GF-D8 (cell line): Measurements from ENCODE around the gene SLC24A3.
"Not testable (repeated sequence)": the region's sequence is repeated elsewhere in the genome, so short reads cannot be mapped to it uniquely, and the experiment has no call there.

ENCODE experiments used
- DNase-seq: peaks from one replicate; lab custom pipeline; 2025; lab: John Stamatoyannopoulos, UW

The SLC24A3 gene

GRCh38 chr20:19631410-19631809, 419.0 kb downstream of the SLC24A3 start:
- no peak for DNase-seq

GRCh38 chr20:19633985-19634384, 421.5 kb downstream of the SLC24A3 start:
- DNase-seq = no peak

GRCh38 chr20:19639471-19640045, 427.1 kb downstream of the SLC24A3 start:
- DNase-seq = not testable (repeated sequence)

GRCh38 chr20:19642860-19643259, 430.4 kb downstream of the SLC24A3 start:
- DNase-seq = no peak

- DNase-seq = no peak
Measured at GRCh38 chr20:19644085-19644484, 431.6 kb downstream of the SLC24A3 start.

- DNase-seq = no peak
Measured at GRCh38 chr20:19646963-19647362, 434.5 kb downstream of the SLC24A3 start.

GRCh38 chr20:19648024-19648423, 435.6 kb downstream of the SLC24A3 start:
- no peak for DNase-seq

- no peak for DNase-seq
Measured at GRCh38 chr20:19649041-19649440, 436.6 kb downstream of the SLC24A3 start.

- no peak for DNase-seq
Measured at GRCh38 chr20:19652591-19653026, 440.2 kb downstream of the SLC24A3 start.

GRCh38 chr20:19653327-19653726, 440.9 kb downstream of the SLC24A3 start:
- no peak for DNase-seq

- no peak for DNase-seq
Measured at GRCh38 chr20:19654921-19655320, 442.5 kb downstream of the SLC24A3 start.

- DNase-seq = no peak
Measured at GRCh38 chr20:19658137-19658536, 445.7 kb downstream of the SLC24A3 start.

- no peak for DNase-seq
Measured at GRCh38 chr20:19659448-19659847, 447.0 kb downstream of the SLC24A3 start.

GRCh38 chr20:19660808-19661378, 448.5 kb downstream of the SLC24A3 start:
- no peak for DNase-seq

- peak; percentile 6 for DNase-seq
Measured at GRCh38 chr20:19661717-19662636, 449.5 kb downstream of the SLC24A3 start.

- no peak for DNase-seq
Measured at GRCh38 chr20:19662637-19662995, 450.2 kb downstream of the SLC24A3 start.

GRCh38 chr20:19668418-19668817, 456.0 kb downstream of the SLC24A3 start:
- DNase-seq = no peak

GRCh38 chr20:19670829-19671228, 458.4 kb downstream of the SLC24A3 start:
- DNase-seq = no peak

GRCh38 chr20:19671374-19671773, 458.9 kb downstream of the SLC24A3 start:
- no peak for DNase-seq

GRCh38 chr20:19672498-19672897, 460.1 kb downstream of the SLC24A3 start:
- DNase-seq = no peak

GRCh38 chr20:19673575-19673974, 461.1 kb downstream of the SLC24A3 start:
- no peak for DNase-seq

GRCh38 chr20:19676202-19676601, 463.8 kb downstream of the SLC24A3 start:
- no peak for DNase-seq

- no peak for DNase-seq
Measured at GRCh38 chr20:19677336-19677735, 464.9 kb downstream of the SLC24A3 start.
